Mesothelial cell of epicardium (in vitro differentiated cells): ENCODE measurements around the gene OR10H5. TPM values are rescaled to one million over a fixed set of nuclear protein-coding genes. Genes with fewer than 3 reads are reported as not detected.

ENCODE experiments used
- DNase-seq, 2 experiments: peaks; one replicate each; pipeline ENCODE4 v3.0.0; 2021; ENCODE audit warnings: low spot score in 2 of 2; ENCODE audit not compliant: unreplicated experiment in 2 of 2
- H3K27ac Mint-ChIP-seq: 2 replicates; pipeline ENCODE4 v1.8.0; 2021; ENCODE audit warnings: mixed read lengths
- H3K27me3 Mint-ChIP-seq: 2 replicates; pipeline ENCODE4 v1.8.0; 2021; ENCODE audit warnings: low read depth, mixed read lengths
- H3K36me3 Mint-ChIP-seq: 2 replicates; pipeline ENCODE4 v1.8.0; 2021; ENCODE audit warnings: mixed read lengths
- H3K4me1 Mint-ChIP-seq: 2 replicates; pipeline ENCODE4 v1.8.0; 2021; ENCODE audit warnings: mixed read lengths
- H3K4me3 Mint-ChIP-seq: 2 replicates; pipeline ENCODE4 v1.8.0; 2021; ENCODE audit warnings: mild to moderate bottlenecking, moderate library complexity, mixed read lengths
- H3K9me3 Mint-ChIP-seq: 2 replicates; pipeline ENCODE4 v1.8.0; 2021; ENCODE audit warnings: mixed read lengths
- total RNA-seq: library from RNA; stranded (reverse); gene quantifications from 3 replicates; pipeline ENCODE4 v1.2.1, GENCODE V29; 2021
- TF ChIP-seq, protein P1 (sequence below): fragments of 200-600 bp; sonication (generic); IDR thresholded peaks from one replicate; pipeline ENCODE4 v1.5.0; 2021; ENCODE audit warnings: antibody characterized with exemption; ENCODE audit not compliant: unreplicated experiment

OR10H5 gene, protein sequence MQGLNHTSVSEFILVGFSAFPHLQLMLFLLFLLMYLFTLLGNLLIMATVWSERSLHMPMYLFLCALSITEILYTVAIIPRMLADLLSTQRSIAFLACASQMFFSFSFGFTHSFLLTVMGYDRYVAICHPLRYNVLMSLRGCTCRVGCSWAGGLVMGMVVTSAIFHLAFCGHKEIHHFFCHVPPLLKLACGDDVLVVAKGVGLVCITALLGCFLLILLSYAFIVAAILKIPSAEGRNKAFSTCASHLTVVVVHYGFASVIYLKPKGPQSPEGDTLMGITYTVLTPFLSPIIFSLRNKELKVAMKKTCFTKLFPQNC
- total RNA-seq: not detected in 3 replicates

DNA sequence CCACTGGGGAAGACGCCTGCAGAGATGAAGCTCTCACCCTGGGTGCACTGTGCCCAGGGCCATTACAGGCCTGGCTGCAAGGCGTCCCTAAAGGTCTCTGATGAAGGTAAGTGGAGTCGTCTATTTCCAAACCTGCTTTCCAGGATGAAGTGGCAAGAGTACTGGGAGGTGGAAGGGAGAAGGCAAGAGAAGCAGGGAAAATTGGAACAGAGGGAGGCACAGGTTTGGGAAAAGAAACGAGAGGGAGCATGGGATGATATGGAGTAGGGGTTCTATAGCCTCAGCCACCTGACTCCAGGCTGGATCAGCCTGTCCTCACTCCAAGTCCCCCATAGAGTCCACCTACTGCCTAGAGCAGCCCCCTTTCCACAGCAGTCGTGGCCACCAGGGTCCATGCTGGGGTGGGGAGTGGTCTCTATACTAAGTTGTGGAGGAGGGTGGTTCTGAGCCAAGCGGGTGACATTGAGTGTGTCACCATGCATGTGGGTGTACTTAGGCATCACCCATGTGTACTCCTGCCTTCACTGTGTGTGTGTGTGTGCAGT is at the start of gene OR10H5:
TSS of gene OR10H5 (plus strand) at position 51 of the 545 bp plus-strand sequence. CDS start 6,388 bp downstream, outside the sequence.
- no peak for DNase-seq
- TF ChIP-seq, protein P1, sequence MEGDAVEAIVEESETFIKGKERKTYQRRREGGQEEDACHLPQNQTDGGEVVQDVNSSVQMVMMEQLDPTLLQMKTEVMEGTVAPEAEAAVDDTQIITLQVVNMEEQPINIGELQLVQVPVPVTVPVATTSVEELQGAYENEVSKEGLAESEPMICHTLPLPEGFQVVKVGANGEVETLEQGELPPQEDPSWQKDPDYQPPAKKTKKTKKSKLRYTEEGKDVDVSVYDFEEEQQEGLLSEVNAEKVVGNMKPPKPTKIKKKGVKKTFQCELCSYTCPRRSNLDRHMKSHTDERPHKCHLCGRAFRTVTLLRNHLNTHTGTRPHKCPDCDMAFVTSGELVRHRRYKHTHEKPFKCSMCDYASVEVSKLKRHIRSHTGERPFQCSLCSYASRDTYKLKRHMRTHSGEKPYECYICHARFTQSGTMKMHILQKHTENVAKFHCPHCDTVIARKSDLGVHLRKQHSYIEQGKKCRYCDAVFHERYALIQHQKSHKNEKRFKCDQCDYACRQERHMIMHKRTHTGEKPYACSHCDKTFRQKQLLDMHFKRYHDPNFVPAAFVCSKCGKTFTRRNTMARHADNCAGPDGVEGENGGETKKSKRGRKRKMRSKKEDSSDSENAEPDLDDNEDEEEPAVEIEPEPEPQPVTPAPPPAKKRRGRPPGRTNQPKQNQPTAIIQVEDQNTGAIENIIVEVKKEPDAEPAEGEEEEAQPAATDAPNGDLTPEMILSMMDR: no peak
- no peak within 1 kb of the TSS for H3K4me3 Mint-ChIP-seq
- H3K9me3 Mint-ChIP-seq: peaks cover 47% of the 10 kb centered on the region
- no peaks in the 10 kb centered on the region for H3K27me3 Mint-ChIP-seq
- H3K27ac Mint-ChIP-seq: no peak within 1 kb of the TSS
- H3K4me1 Mint-ChIP-seq: no peaks in the 10 kb centered on the region
- H3K36me3 Mint-ChIP-seq: no peaks in the 10 kb centered on the region

DNA sequence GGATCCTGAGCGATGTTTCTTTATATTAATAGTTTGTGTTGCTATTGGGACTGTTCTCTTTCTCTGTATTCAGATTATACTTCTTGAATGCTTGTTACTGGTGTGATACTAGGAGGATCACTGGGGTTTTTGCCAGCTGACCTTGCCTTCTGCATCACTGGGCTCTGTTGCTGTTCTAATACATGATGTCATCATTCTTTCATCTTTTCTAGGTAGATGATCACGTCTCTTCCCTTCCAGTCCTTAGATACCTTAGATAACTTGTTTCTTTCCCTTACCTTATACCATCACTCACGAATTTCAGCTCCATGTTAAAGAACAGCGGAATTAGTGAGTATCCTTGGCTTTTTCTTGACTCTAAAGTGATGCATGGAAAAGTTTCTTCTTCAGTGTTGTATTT is 49.7 kb upstream of the OR10H5 start, which contains the start of gene OR10H3:
TSS of gene OR10H3 (plus strand) at position 264 of the 400 bp plus-strand sequence. CDS start 3,408 bp downstream, outside the sequence.
- no peak for DNase-seq
- H3K9me3 Mint-ChIP-seq: peaks cover 73% of the 10 kb centered on the region
- no peak within 1 kb of the TSS for H3K27ac Mint-ChIP-seq
- H3K4me3 Mint-ChIP-seq: no peak within 1 kb of the TSS
- no peaks in the 10 kb centered on the region for H3K4me1 Mint-ChIP-seq
- TF ChIP-seq, protein P1: no peak
- H3K36me3 Mint-ChIP-seq: no peaks in the 10 kb centered on the region
- no peaks in the 10 kb centered on the region for H3K27me3 Mint-ChIP-seq

DNA sequence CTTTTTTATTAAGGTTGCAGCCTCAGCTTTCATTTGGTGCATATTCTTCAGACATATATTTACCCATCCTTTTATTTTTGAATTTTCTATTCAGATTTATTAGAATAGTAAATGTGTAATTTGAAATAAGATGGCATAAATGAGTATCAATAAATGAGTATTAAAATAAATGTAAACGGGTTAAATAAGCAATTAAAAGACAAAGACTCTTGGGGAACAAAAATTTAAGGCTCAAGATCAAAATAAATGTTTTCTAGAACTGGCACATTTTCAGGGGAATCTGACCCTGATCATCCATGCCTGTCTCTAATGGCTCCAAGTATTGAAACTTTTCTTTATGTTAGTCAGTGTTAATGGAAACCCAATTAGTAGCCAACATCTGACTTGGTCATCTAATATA is 46.7 kb upstream of the OR10H5 start:
- peaks cover 63% of the 10 kb centered on the region for H3K9me3 Mint-ChIP-seq
- no peak overlapping the region for H3K4me3 Mint-ChIP-seq
- TF ChIP-seq, protein P1: no peak
- no peak for DNase-seq
- H3K27me3 Mint-ChIP-seq: no peaks in the 10 kb centered on the region
- H3K36me3 Mint-ChIP-seq: no peaks in the 10 kb centered on the region
- no peaks in the 10 kb centered on the region for H3K4me1 Mint-ChIP-seq
- no peak overlapping the region for H3K27ac Mint-ChIP-seq

DNA sequence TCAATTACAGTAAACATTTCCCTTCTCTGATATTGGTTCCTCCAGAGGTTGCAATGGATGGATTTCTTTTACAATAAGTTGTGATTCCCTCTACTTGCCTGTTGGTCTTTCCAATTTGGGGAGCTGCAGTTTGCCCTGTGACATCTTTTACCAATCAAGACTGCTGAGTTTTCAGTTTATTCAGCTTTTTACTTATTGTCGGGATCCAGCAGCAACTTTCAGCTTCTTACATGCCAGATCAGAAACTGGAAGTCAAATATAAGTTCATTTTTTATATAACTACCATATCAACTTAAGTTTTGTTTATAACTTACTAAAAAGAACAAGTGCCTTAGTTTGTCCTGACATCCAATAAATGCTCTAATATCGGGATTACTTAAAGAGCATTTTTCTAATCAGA is 39.2 kb upstream of the OR10H5 start:
- Mint-ChIP-seq H3K36me3 (no peaks in the 10 kb centered on the region), H3K4me3 (no peak overlapping the region), H3K27me3 (no peaks in the 10 kb centered on the region), H3K9me3 (peaks cover 76% of the 10 kb centered on the region), H3K4me1 (no peaks in the 10 kb centered on the region), H3K27ac (no peak overlapping the region)
- DNase-seq: no peak
- TF ChIP-seq, protein P1: no peak

DNA sequence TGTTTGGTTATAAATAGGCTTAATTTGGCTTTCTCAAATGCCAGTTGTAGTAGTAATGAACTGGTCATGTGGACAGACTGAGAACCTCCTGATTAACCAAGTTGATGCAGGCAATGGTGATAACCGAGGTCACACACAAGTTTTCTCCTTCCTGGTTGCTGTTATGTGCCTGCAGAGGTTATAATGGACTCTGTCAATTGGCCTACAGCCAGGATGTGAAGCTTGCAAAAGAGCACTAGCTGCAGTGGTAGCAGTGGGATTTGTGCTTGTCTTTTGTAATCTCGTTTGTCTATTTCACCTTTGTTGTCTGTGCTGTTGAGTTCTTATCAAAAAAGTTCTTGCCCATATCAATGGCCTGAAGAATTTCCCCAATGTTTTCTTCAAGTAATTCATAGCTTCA is 29.1 kb upstream of the OR10H5 start:
- TF ChIP-seq, protein P1: no peak
- no peaks in the 10 kb centered on the region for H3K4me1 Mint-ChIP-seq
- no peak overlapping the region for H3K27ac Mint-ChIP-seq
- H3K4me3 Mint-ChIP-seq: no peak overlapping the region
- no peaks in the 10 kb centered on the region for H3K36me3 Mint-ChIP-seq
- no peaks in the 10 kb centered on the region for H3K27me3 Mint-ChIP-seq
- no peak for DNase-seq
- peaks cover 77% of the 10 kb centered on the region for H3K9me3 Mint-ChIP-seq
